Measurements from ENCODE around the gene RAB29. TPM values are rescaled to one million over a fixed set of nuclear protein-coding genes. Genes with fewer than 3 reads are reported as not detected.

The RAB29 gene
- total RNA-seq, 1 experiment from 2014 or later: 11.0 TPM

DNA sequence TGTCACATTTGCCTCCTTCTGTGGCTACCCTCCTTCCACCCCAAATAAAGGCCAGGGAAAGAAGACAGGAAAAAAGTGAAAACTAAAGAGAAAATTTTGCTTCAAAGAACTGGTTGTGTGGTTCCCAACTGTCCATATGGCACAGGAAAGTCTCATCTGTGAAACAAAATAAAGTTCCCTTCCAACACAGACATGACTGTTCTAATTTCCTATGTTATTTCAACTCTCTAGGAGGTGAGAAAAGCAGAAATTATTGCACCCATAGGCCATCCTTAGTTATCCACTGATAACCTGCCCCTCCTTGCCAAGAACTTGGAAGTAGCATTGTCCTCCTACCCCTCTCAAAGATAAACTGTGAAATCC, 8.1 kb upstream of the RAB29 start (continued):
- TF ChIP-seq ZNF416 (CRISPR knock-in tag; IDR thresholded peaks at IDR 0.05) (no peak), JUN (CRISPR knock-in tag; IDR thresholded peaks at IDR 0.05) (no peak), SP1 (CRISPR knock-in tag; conservative IDR thresholded peaks at IDR 0.05) (no peak)

DNA sequence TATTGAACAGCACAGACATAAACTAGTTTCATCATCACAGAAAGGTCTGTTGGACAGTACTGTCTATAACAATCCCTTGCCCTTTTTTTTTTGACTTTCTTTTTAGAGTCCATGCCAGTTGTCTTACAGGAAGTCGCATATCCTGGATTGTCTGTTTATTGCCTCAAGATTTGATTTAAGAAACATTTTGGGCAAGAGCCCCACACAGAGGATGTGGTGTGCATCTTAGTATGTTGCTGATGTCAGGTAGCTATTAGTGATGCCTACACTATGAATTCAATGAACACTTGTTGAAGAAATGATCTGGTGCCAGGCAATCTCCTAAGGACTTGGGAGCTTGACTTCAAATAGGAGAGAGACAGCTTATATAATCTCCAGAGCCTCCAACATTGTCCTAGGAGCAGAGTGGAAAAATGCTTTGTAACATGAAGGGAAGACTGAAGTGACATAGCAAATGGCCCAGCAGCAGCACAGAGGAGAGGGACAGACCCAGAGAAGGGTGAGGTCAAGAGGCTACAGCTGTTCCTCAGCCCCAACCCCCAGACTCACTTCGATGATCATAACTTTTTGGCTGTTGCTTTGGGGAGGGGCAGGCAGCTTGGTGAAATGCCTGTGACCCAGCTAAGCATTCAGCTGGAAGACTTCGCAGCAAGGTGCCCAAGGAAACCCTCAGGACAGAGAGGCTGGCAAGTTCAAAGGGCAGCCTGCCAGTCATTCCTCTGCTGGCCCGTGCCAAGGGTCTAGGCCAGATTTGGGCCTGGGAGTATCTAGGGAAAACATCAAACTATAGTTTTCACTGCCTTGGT, 7.5 kb upstream of the RAB29 start:
- Mint-ChIP-seq H3K36me3 (no peaks in the 10 kb centered on the region), H3K4me1 (no peaks in the 10 kb centered on the region), H3K4me3 (no peak overlapping the region), H3K27me3 (ENCODE audit: low read depth) (peaks cover 9% of the 10 kb centered on the region), H3K9me3 (peaks cover 4% of the 10 kb centered on the region; the same call in 1 of the 2 replicates), H3K27ac (no peak overlapping the region)
- DNase-seq (ENCODE audit: low spot score) (no peak), ATAC-seq (no peak)
- CTCF ChIA-PET: interaction anchor here (0.8 kb wide), 1 partner anchor 9 kb away, joined by 5 read pairs; no protein-coding TSS in a partner anchor
- POLR2A ChIA-PET: no interaction called here
- TF ChIP-seq, protein P1, sequence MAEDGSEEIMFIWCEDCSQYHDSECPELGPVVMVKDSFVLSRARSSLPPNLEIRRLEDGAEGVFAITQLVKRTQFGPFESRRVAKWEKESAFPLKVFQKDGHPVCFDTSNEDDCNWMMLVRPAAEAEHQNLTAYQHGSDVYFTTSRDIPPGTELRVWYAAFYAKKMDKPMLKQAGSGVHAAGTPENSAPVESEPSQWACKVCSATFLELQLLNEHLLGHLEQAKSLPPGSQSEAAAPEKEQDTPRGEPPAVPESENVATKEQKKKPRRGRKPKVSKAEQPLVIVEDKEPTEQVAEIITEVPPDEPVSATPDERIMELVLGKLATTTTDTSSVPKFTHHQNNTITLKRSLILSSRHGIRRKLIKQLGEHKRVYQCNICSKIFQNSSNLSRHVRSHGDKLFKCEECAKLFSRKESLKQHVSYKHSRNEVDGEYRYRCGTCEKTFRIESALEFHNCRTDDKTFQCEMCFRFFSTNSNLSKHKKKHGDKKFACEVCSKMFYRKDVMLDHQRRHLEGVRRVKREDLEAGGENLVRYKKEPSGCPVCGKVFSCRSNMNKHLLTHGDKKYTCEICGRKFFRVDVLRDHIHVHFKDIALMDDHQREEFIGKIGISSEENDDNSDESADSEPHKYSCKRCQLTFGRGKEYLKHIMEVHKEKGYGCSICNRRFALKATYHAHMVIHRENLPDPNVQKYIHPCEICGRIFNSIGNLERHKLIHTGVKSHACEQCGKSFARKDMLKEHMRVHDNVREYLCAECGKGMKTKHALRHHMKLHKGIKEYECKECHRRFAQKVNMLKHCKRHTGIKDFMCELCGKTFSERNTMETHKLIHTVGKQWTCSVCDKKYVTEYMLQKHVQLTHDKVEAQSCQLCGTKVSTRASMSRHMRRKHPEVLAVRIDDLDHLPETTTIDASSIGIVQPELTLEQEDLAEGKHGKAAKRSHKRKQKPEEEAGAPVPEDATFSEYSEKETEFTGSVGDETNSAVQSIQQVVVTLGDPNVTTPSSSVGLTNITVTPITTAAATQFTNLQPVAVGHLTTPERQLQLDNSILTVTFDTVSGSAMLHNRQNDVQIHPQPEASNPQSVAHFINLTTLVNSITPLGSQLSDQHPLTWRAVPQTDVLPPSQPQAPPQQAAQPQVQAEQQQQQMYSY (CRISPR knock-in tag; IDR thresholded peaks at IDR 0.05): no peak

DNA sequence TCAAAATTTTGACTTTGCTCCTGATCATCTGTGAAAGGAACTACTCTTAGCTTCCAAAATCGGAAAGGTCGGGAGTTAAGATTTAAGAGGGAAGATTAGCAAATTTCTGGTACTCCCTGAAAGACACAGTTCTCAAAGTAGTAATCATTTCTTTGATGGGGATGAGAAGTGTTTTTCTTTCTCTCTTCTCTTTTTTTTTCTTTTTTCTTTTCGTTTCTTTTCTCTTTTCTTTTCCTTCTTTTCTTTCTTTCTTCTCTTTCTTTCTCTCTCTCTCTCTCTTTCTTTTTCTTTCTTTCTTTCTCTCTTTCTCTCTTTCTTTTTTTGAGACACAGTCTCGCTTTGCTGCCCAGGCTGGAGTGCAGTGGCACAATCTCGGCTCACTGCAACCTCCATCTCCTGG, 5.1 kb upstream of the RAB29 start:
- peaks cover 34% of the 10 kb centered on the region for H3K27me3 Mint-ChIP-seq (ENCODE audit: low read depth)
- H3K9me3 Mint-ChIP-seq: peaks cover 26% of the 10 kb centered on the region
- no peak for DNase-seq (ENCODE audit: low spot score)
- H3K27ac Mint-ChIP-seq: no peak overlapping the region
- CTCF ChIA-PET: no interaction called here
- H3K4me1 Mint-ChIP-seq: peaks cover 3% of the 10 kb centered on the region
- POLR2A ChIA-PET: no interaction called here
- ATAC-seq: no peak
- peaks cover 4% of the 10 kb centered on the region; the same call in 1 of the 2 replicates for H3K36me3 Mint-ChIP-seq
- no peak for TF ChIP-seq NR2C2 (CRISPR knock-in tag; IDR thresholded peaks at IDR 0.05)
- TF ChIP-seq, protein P2, sequence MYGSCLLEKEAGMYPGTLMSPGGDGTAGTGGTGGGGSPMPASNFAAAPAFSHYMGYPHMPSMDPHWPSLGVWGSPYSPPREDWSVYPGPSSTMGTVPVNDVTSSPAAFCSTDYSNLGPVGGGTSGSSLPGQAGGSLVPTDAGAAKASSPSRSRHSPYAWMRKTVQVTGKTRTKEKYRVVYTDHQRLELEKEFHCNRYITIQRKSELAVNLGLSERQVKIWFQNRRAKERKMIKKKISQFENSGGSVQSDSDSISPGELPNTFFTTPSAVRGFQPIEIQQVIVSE (CRISPR knock-in tag; IDR thresholded peaks at IDR 0.05; ENCODE audit: borderline replicate concordance): no peak
- no peak for TF ChIP-seq ZNF232 (CRISPR knock-in tag; IDR thresholded peaks at IDR 0.05)
- TF ChIP-seq JAZF1 (CRISPR knock-in tag; IDR thresholded peaks at IDR 0.05): no peak
- no peak for TF ChIP-seq ZNF396 (CRISPR knock-in tag; IDR thresholded peaks at IDR 0.05; ENCODE audit: borderline replicate concordance)
- TF ChIP-seq ZNF138 (CRISPR knock-in tag; conservative IDR thresholded peaks at IDR 0.05): no peak
- no peak for TF ChIP-seq FOXJ3 (CRISPR knock-in tag; IDR thresholded peaks at IDR 0.05; ENCODE audit: borderline replicate concordance)
- no peak for TF ChIP-seq RELA (CRISPR knock-in tag; IDR thresholded peaks at IDR 0.05; ENCODE audit: borderline replicate concordance)
- TF ChIP-seq, protein P3, sequence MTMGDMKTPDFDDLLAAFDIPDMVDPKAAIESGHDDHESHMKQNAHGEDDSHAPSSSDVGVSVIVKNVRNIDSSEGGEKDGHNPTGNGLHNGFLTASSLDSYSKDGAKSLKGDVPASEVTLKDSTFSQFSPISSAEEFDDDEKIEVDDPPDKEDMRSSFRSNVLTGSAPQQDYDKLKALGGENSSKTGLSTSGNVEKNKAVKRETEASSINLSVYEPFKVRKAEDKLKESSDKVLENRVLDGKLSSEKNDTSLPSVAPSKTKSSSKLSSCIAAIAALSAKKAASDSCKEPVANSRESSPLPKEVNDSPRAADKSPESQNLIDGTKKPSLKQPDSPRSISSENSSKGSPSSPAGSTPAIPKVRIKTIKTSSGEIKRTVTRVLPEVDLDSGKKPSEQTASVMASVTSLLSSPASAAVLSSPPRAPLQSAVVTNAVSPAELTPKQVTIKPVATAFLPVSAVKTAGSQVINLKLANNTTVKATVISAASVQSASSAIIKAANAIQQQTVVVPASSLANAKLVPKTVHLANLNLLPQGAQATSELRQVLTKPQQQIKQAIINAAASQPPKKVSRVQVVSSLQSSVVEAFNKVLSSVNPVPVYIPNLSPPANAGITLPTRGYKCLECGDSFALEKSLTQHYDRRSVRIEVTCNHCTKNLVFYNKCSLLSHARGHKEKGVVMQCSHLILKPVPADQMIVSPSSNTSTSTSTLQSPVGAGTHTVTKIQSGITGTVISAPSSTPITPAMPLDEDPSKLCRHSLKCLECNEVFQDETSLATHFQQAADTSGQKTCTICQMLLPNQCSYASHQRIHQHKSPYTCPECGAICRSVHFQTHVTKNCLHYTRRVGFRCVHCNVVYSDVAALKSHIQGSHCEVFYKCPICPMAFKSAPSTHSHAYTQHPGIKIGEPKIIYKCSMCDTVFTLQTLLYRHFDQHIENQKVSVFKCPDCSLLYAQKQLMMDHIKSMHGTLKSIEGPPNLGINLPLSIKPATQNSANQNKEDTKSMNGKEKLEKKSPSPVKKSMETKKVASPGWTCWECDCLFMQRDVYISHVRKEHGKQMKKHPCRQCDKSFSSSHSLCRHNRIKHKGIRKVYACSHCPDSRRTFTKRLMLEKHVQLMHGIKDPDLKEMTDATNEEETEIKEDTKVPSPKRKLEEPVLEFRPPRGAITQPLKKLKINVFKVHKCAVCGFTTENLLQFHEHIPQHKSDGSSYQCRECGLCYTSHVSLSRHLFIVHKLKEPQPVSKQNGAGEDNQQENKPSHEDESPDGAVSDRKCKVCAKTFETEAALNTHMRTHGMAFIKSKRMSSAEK (CRISPR knock-in tag; IDR thresholded peaks at IDR 0.05; ENCODE audit: borderline replicate concordance): no peak
- TF ChIP-seq, protein P4, sequence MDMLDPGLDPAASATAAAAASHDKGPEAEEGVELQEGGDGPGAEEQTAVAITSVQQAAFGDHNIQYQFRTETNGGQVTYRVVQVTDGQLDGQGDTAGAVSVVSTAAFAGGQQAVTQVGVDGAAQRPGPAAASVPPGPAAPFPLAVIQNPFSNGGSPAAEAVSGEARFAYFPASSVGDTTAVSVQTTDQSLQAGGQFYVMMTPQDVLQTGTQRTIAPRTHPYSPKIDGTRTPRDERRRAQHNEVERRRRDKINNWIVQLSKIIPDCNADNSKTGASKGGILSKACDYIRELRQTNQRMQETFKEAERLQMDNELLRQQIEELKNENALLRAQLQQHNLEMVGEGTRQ (CRISPR knock-in tag; IDR thresholded peaks at IDR 0.05): no peak
- no peak for TF ChIP-seq MYBL2 (CRISPR knock-in tag; IDR thresholded peaks at IDR 0.05)
- TF ChIP-seq, protein P1 (CRISPR knock-in tag; IDR thresholded peaks at IDR 0.05): no peak
- TF ChIP-seq, protein P5, sequence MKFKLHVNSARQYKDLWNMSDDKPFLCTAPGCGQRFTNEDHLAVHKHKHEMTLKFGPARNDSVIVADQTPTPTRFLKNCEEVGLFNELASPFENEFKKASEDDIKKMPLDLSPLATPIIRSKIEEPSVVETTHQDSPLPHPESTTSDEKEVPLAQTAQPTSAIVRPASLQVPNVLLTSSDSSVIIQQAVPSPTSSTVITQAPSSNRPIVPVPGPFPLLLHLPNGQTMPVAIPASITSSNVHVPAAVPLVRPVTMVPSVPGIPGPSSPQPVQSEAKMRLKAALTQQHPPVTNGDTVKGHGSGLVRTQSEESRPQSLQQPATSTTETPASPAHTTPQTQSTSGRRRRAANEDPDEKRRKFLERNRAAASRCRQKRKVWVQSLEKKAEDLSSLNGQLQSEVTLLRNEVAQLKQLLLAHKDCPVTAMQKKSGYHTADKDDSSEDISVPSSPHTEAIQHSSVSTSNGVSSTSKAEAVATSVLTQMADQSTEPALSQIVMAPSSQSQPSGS (CRISPR knock-in tag; IDR thresholded peaks at IDR 0.05; ENCODE audit: borderline replicate concordance, low read depth): no peak
- TF ChIP-seq NR1H2 (CRISPR knock-in tag; IDR thresholded peaks at IDR 0.05): no peak
- TF ChIP-seq TEAD1 (CRISPR knock-in tag; IDR thresholded peaks at IDR 0.05): no peak
- H3K4me3 Mint-ChIP-seq: no peak overlapping the region

All from WTC11 (cell line).